Measurements from ENCODE around the gene PACSIN1. TPM values are rescaled to one million over a fixed set of nuclear protein-coding genes. Genes with fewer than 3 reads are reported as not detected.

Gene PACSIN1
- total and polyA plus RNA-seq, 10 of the 15 experiments (the other 5 are each of a cell fraction or from before 2014, with no cell fraction given), result 0.50 to 9.4 (median 2.8) TPM

- SMC1A ChIA-PET (ENCODE audit: uncharacterized antibody, unreplicated experiment), result no interaction called here
- CTCF ChIA-PET, result no interaction called here
- H3K4me2 ChIP-seq (ENCODE audit: control insufficient read depth, insufficient read depth), result no peak overlapping the region
- TF ChIP-seq CHD4 (IDR thresholded peaks at IDR 0.05) (no peak), NFYA (IDR thresholded peaks at IDR 0.05; ENCODE audit: borderline replicate concordance, low read depth, low read length) (no peak), BMI1 (IDR thresholded peaks at IDR 0.05; ENCODE audit: borderline replicate concordance) (no peak), CBX5 (IDR thresholded peaks at IDR 0.05; ENCODE audit: low read depth) (no peak), JUND (IDR thresholded peaks at IDR 0.05; ENCODE audit: low read depth, low read length) (no peak), EZH2 (IDR thresholded peaks at IDR 0.05; ENCODE audit: borderline replicate concordance, control insufficient read depth, low read depth, low read length) (no peak), BCL11A (IDR thresholded peaks at IDR 0.05; ENCODE audit: low read depth, low read length) (no peak), SMC3 (IDR thresholded peaks at IDR 0.05; ENCODE audit: borderline replicate concordance, low read length) (no peak), RELB (IDR thresholded peaks at IDR 0.05; ENCODE audit: low read depth) (no peak), ETV6 (conservative IDR thresholded peaks at IDR 0.05 in 1 of 2, IDR thresholded peaks at IDR 0.05 in 1 of 2; ENCODE audit: borderline replicate concordance in 1 of 2, low read depth in 1 of 2) (no peak), IKZF1 (conservative IDR thresholded peaks at IDR 0.05) (no peak), CREB1 (IDR thresholded peaks at IDR 0.05; ENCODE audit: low read depth) (no peak), ZZZ3 (IDR thresholded peaks at IDR 0.05; ENCODE audit: control insufficient read depth, insufficient read length, low read depth) (no peak), POLR2AphosphoS5 (IDR thresholded peaks at IDR 0.05; ENCODE audit: low read length) (no peak)
- no peaks in the 10 kb centered on the region for H3K9me3 ChIP-seq (replicated peaks; ENCODE audit: control insufficient read depth, insufficient read depth, low read length)
- no peaks in the 10 kb centered on the region for H3K79me2 ChIP-seq (ENCODE audit: control insufficient read depth, insufficient read depth, low read length)
- no peak overlapping the region for H3K9ac ChIP-seq (ENCODE audit: control insufficient read depth, insufficient read depth, low read length)
- DNase-seq (ENCODE audit: low read depth, low spot score) (no peak), FAIRE-seq (no peak), ATAC-seq (no peak)
- in situ Hi-C loops (cut with MboI), result no loop called here
- H3K27me3 ChIP-seq (replicated peaks in 1 of 2; ENCODE audit: control insufficient read depth in 2 of 2, insufficient read depth in 2 of 2, low read length in 1 of 2), result peaks cover 0 to 1% of the 10 kb centered on the region in 2 experiments; a peak in 1 of 4 replicates
- intact Hi-C loops (cut with micrococcal nuclease; ENCODE audit: unreplicated experiment), result no loop called here
- POLR2A ChIA-PET, result no interaction called here
- no peak overlapping the region for H3K4me3 ChIP-seq
- no peak overlapping the region for H2AFZ ChIP-seq (ENCODE audit: control insufficient read depth, low read depth, low read length)
- no TSS peak for BruUV-seq (replicated peaks)
- no peaks in the 10 kb centered on the region for H3K36me3 ChIP-seq (ENCODE audit: control insufficient read depth in 2 of 2, insufficient read depth in 2 of 2, low read length in 1 of 2)
- 27% methylated on average over 8 of the region's 10 CpGs for WGBS (ENCODE audit: insufficient coverage, insufficient replicate concordance, low lambda C conversion rate, missing lambda C conversion rate)
- H3K27ac ChIP-seq (ENCODE audit: control insufficient read depth, insufficient read depth), result no peak overlapping the region
- RAD21 ChIA-PET (ENCODE audit: unreplicated experiment), result no interaction called here
- no peaks in the 10 kb centered on the region for H4K20me1 ChIP-seq (ENCODE audit: control insufficient read depth, insufficient read depth)
- no peaks in the 10 kb centered on the region for H3K4me1 ChIP-seq (ENCODE audit: control insufficient read depth, insufficient read depth, low read length)
These were observed 87.9 kb downstream of the PACSIN1 start for GRCh38 chr6:34553750-34554149.

All from GM12878 (cell line).